GM20431 (cell line): ENCODE results near the gene TOP2A.

Experiments used
- in situ Hi-C: fragments of 300-500 bp; cut with MseI, MboI; formaldehyde crosslinking; loops from one replicate; pipeline ENCODE4 v1.15.0; 2020; ENCODE audit warnings: low sequenced_read_pairs; ENCODE audit not compliant: unreplicated experiment

TOP2A gene

GRCh38 chr17:40362696-40363110 lies 55.0 kb downstream of the TOP2A start:
- in situ Hi-C loops, result loop anchor here (10.0 kb wide), 1 partner anchor 172 kb away; no protein-coding TSS in a partner anchor

- in situ Hi-C loops, result loop anchor here (10.0 kb wide), 1 partner anchor 173 kb away; no protein-coding TSS in a partner anchor
Observed at GRCh38 chr17:40361925-40362695, 55.6 kb downstream of the TOP2A start.

GRCh38 chr17:40361063-40361924 lies 56.4 kb downstream of the TOP2A start:
- in situ Hi-C loops, result loop anchor here (10.0 kb wide), 1 partner anchor 174 kb away; no protein-coding TSS in a partner anchor

GRCh38 chr17:40360091-40360490 lies 57.6 kb downstream of the TOP2A start:
- in situ Hi-C loops, result loop anchor here (10.0 kb wide), 1 partner anchor 175 kb away; no protein-coding TSS in a partner anchor

GRCh38 chr17:40358323-40359038 lies 59.2 kb downstream of the TOP2A start:
- in situ Hi-C loops, result no loop called here

GRCh38 chr17:40356990-40357881 lies 60.5 kb downstream of the TOP2A start:
- in situ Hi-C loops, result no loop called here

GRCh38 chr17:40355804-40356758 lies 61.6 kb downstream of the TOP2A start:
- in situ Hi-C loops, result no loop called here

GRCh38 chr17:40355123-40355803 lies 62.4 kb downstream of the TOP2A start:
- in situ Hi-C loops, result no loop called here

- in situ Hi-C loops, result loop anchor here (5.0 kb wide), 1 partner anchor 52 kb away; no protein-coding TSS in a partner anchor
Observed at GRCh38 chr17:40354221-40355122, 63.2 kb downstream of the TOP2A start.

- in situ Hi-C loops, result loop anchor here (5.0 kb wide), 1 partner anchor 51 kb away; no protein-coding TSS in a partner anchor
Observed at GRCh38 chr17:40352779-40353394, 64.8 kb downstream of the TOP2A start.

GRCh38 chr17:40352237-40352778 lies 65.4 kb downstream of the TOP2A start:
- in situ Hi-C loops, result loop anchor here (5.0 kb wide), 1 partner anchor 50 kb away; no protein-coding TSS in a partner anchor

- in situ Hi-C loops, result loop anchor here (5.0 kb wide), 1 partner anchor 49 kb away; no protein-coding TSS in a partner anchor
Observed at GRCh38 chr17:40351359-40352236, 66.1 kb downstream of the TOP2A start.

GRCh38 chr17:40350689-40351358 lies 66.9 kb downstream of the TOP2A start:
- in situ Hi-C loops, result loop anchor here (5.0 kb wide), 1 partner anchor 49 kb away; no protein-coding TSS in a partner anchor
